ENCODE measurements around the gene ARFGAP3.

Gene ARFGAP3, protein sequence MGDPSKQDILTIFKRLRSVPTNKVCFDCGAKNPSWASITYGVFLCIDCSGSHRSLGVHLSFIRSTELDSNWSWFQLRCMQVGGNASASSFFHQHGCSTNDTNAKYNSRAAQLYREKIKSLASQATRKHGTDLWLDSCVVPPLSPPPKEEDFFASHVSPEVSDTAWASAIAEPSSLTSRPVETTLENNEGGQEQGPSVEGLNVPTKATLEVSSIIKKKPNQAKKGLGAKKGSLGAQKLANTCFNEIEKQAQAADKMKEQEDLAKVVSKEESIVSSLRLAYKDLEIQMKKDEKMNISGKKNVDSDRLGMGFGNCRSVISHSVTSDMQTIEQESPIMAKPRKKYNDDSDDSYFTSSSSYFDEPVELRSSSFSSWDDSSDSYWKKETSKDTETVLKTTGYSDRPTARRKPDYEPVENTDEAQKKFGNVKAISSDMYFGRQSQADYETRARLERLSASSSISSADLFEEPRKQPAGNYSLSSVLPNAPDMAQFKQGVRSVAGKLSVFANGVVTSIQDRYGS
- 37.8 to 47.7 reads per million in 2 donors for total RNA-seq

- DNase-seq: peak; percentile 90 to 95 (median 94)
Measured at GRCh38 chr22:42856865-42857704, at the start of gene ARFGAP3. Gene ARFGAP3 (minus strand): TSS chr22:42857273. CDS start chr22:42857182, 91 bp downstream.

DNA sequence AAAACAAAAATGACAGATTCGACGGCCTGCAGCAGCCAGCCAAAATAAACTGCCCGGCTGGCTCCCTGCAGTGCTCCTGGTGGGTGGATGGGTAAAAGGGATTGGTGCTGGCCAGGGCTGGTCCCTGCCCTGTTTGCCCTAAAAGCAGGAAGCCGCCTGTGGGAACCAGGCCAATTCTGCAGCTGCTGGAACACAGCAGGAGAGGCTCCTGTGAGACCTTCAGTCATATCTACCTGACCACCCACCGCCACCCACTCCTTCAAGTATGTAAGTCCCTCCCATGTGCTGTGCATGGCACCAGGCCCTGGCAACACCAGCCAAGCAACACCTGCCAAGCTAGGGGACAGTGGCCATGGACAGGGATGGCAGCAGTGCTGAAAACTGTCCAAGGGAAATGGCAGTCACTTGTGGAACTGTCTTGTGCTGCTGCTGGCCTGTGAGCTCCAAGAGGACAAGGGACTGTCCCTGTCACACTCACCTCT lies 48.7 kb upstream of the ARFGAP3 start:
- no peak for DNase-seq

DNA sequence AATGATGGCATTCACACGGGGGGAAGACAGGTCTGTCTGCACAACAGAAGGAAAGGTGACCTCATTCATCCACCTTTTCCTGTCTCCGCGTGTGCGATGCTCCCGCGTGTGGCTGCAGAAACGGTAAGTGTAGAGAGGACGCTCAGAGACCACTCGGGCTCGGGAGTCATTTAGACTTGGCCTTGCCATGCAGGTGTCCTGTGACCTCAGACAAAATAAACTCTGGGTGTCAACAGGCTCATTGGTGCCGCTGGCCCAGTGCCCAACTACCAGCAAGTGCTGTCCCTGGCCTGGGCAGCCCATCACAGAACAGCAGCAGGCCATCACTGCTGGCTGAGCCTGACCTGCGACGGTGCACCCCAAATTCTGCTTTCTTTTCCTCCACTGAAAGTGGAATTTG lies 48.1 kb upstream of the ARFGAP3 start:
- DNase-seq: no peak

GRCh38 chr22:42904050-42904449 lies 47.0 kb upstream of the ARFGAP3 start:
- no peak for DNase-seq

- DNase-seq: no peak
Measured at GRCh38 chr22:42902875-42903510, 45.9 kb upstream of the ARFGAP3 start.

- DNase-seq: peak in 1 of 5 experiments; percentile 16
Measured at GRCh38 chr22:42901790-42902508, 44.9 kb upstream of the ARFGAP3 start.

- DNase-seq: no peak
Measured at GRCh38 chr22:42897960-42898359, 40.9 kb upstream of the ARFGAP3 start.

DNA sequence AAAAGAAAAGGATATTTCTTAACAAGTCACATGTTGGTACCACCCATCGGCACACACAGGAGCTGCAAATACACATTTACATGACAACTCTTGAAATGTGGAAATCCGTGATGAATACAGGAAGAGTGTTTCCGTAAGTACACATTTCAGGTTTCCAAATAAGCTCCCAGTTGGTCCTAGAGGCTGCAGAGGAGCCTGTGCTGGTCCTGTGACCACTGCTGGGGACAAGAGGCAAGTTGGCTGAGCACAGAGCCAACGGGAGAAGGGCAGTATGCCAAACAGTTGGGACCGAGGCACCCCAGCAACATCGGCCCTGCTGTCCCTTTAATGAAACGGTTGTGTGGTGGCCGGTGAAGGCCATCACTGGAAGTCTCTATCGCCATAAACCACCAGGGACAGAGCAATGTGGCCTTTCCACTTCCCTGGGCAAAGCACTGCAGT lies 38.5 kb upstream of the ARFGAP3 start:
- no peak for DNase-seq

DNA sequence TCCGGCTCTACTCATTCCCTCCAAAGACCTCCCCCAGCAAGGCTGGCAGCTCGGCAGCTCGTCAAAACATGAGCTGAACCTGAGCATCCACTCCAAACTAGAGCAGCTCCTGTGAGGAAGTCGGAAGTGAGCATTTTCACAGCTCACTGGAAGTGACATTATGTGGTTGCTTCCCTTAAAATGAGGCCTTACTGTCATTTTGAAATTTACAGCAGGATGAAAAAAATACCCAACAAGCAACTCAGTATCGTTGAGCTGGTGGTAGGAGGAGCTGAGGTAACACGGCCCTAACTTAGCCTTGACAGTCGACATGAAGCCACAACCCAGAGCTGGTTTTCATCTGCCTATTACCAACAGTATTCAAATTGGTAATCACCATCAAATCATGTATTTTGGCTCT lies 38.0 kb upstream of the ARFGAP3 start:
- DNase-seq: peak in 2 of 5 experiments; percentile 60 to 81

DNA sequence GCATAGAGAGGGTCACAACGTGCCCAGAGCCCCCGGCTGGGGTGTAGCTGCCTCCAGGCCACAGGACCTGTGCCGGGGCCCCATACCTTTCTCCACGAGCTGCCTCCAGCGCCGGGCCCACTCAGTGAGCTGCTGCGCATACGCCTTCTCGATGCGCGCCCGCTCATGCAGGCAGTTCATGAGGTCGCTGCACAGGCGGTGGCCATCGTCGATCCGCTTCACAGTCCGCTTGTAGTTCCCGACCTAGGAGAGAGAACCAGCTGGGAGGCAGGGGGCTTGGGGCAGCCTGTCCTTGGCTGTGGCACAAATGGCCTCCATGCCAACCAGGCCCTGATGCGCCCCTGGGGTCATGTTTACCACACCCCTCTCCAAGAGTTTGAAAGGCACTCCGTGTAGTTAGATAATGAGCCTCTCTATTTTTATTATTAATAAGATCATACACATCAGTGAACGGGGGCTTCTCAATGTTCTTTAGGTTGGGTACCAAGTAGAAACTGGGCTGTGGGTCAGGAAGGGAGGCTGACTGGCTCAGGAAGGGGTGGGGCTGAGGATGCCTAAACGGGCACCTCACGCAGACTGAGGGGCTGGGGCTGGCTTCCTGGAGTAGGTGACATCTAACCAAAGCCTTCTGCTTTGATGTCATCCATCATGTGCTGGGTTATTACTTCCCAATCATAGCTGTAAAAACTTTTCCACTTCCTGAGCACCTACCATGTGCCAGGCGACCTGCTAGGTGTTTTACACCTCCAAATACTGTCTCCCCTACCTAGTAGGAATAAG lies 36.5 kb upstream of the ARFGAP3 start:
- DNase-seq: peak in 2 of 5 experiments; percentile 41 to 43

DNA sequence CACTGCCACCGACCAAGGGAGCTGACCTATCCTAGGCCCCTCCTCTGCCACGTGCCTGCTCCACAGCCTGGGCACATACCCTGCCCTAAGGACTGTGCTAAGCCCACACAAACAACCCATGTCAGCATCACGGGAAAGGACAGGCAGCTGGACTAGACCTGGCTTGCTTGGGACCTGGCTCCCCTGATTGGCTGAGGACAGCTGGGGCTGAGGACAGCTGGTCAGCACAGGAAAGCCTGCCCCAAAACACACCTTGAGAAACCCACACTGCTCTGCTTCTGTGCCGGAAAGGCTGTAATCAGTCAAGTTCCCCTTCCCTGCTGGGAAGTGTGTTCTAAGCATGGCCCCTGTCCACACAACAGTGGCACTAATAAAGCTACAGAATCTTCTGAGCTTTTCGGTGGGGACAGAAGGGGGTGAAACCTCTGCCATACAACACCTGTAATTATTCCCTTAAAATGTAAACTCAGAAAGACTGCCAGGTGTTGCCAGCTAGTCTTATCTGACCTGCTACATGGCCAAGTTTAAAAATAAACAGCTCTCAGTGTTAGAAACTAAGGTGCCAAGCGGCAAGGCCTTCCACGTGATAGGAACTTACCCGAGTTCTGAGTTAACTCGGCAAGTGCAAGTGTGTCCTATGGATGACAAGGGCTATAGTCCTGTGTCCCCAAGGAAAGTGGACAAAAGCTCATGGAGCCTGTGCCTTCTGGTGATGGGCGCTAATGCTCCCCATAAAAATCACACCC lies 35.7 kb upstream of the ARFGAP3 start:
- no peak for DNase-seq

GRCh38 chr22:42892156-42892555 lies 35.1 kb upstream of the ARFGAP3 start:
- no peak for DNase-seq

DNA sequence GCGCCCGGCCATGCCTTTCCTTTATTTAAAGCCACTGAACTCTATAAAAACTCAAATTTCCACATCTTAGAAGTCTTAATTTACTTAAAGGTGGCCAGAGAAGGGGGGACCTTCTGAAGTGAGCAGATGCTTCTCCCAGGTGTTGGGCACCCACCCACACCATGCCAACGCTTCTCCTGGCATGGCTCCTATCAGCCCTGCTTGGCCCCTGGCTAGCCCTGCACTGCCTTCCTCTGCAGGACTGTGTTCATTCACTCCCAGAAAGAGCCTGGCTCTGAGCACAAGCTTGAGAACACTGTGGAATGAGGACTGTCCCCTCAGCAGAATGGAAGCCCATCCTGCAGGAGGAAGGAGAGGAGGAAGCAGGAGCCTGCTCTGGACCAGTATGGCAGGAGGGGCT lies 34.6 kb upstream of the ARFGAP3 start:
- DNase-seq: no peak

- no peak for DNase-seq
Measured at GRCh38 chr22:42891008-42891407, 33.9 kb upstream of the ARFGAP3 start.

GRCh38 chr22:42889304-42889703 lies 32.2 kb upstream of the ARFGAP3 start:
- peak in 1 of 5 experiments; percentile 76 for DNase-seq

DNA sequence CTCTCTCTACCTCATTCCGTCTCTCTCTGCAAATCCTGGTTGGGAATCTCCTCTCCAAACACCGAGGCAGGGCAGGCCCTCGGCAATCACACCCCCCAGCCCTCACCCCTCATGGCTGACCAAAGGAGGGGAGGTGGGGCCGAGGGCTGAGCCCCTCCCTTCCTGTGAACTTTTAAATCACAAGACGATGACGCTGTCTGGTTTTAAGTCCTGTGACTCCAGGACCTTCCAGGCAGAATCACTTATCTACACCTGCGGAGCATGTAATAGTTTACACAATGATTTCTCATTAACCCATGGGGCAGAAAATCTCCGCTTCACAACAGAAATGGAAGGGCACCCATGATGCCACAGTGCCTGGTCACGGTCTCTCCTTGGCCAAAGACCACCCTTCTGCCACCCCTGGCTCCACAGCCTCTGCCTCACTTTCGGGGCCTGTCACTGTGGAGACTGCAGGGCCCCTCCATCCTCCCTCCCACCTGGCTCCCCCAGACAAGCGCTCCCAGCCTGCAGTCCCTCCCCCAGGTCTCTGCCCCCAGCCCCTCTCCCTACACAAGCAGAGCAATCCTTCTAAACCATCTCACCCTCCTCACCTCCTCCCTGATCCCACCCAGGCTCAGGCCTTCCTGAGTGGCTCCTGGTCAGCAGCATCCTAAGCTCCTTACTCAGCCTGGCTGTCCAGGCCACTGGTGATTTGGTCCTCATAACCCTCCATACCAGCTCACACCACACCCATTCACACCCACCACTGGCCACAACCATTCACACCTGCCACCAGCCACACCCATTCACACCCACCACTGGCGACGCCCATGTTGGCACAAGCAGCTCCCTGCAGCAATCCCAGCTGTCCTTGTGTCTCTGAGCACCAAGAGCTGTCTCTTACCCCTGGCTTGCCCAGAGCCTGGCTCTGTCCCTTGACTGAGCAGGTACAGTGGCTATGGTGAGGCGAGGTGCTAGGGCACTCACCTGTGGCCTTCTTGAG lies 30.7 kb upstream of the ARFGAP3 start:
- peak in 1 of 5 experiments; percentile 21 for DNase-seq

DNA sequence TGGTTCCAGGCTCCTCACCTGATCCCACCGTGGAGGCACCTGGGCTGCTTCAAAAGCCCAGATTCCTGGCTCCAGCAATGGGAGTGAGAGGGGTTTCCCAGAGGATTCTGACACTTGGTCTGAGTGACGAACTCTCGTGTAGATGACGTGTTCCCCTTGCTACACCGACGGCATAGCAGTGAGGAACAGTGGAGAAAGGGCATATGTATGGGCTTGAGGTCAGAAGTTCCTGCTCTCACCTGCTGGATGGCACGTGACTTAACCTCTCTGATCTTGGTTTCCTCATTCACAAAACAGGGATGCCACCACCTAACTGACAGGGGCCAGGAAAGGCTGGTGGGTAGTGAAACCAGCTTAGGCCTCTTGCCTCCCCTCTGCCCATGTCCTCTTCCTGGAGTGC lies 30.0 kb upstream of the ARFGAP3 start:
- no peak for DNase-seq

GRCh38 chr22:42885446-42885845 lies 28.4 kb upstream of the ARFGAP3 start:
- no peak for DNase-seq

Data from T-helper 2 cell (primary cell).